Stimulated activated CD8-positive, alpha-beta memory T cell treated with anti-CD3 and anti-CD28 coated beads, Interleukin-7, amount 100 ng/mL, for 4 hours (primary cell): ENCODE results near the gene MAP1LC3B.

Experiments
- DNase-seq, 2 donors: peaks; one replicate each; pipeline ENCODE4 v3.0.0-alpha.2; 2020; ENCODE audit warnings: low read depth in 2 of 2

MAP1LC3B gene

GRCh38 chr16:87391950-87392820, at the start of gene MAP1LC3B:
Gene MAP1LC3B, plus strand, starts transcription at chr16:87392336. Its CDS starts 92 bp downstream, at chr16:87392428.
- peak; percentile 89 to 96 for DNase-seq

GRCh38 chr16:87342504-87342903, 49.6 kb upstream of the MAP1LC3B start:
- no peak for DNase-seq

- DNase-seq = no peak
Observed at GRCh38 chr16:87342978-87343752, 49.0 kb upstream of the MAP1LC3B start.

DNA sequence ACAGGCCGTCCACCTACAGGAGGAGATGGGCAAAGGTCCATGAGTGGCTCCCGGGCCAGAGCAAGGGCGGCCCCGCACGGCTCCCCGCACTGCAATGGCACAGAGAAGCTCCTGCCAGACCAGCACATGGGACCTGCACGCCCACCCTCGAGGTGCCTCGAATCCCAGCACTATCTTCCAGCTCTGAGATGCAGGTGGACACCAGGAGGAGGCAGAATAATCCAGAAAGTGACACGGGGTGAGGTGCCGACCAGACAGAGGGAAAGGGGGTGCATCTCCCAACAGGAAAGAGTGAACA, 48.4 kb upstream of the MAP1LC3B start:
- DNase-seq = no peak

DNA sequence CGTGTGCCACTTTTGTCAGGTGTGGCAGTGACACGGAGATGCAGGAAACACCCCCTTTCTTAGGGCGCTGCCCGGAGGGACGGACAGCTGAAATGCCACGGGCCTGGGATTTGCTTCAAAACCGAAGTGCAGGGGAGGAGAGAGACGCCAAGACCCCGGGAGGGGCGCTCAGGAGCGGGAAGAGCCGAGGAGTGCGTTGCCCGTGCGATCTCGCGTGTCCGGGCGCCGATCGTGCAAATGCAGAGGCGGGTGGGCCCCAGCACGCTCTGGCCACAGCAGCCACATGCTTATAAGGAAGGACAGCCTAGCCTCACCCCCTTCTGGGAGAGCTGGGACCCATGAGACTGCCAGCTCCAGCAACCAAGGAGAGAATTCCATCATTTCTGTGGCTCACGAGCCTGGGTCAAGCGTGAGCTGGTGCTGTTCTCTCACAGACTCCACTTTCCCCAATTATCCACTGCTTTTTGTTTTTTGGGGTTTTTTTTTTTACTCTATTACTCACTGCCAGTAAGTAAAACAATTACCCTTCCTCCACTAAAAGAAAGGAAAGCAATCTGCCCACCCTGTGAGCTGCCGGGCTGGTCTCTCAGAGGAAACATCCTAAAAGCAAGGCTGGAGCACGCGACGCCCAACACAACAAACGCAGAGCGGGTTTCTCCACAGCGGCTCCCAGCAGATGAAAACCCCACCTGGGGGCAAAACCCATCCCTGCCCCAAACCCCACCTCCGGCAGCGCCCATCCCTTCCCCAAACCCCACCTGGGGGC, 47.8 kb upstream of the MAP1LC3B start:
- DNase-seq = no peak

GRCh38 chr16:87344931-87345631, 47.1 kb upstream of the MAP1LC3B start:
- peak; percentile 24 to 53 for DNase-seq

- DNase-seq = no peak
Observed at GRCh38 chr16:87345726-87346424, 46.3 kb upstream of the MAP1LC3B start.

DNA sequence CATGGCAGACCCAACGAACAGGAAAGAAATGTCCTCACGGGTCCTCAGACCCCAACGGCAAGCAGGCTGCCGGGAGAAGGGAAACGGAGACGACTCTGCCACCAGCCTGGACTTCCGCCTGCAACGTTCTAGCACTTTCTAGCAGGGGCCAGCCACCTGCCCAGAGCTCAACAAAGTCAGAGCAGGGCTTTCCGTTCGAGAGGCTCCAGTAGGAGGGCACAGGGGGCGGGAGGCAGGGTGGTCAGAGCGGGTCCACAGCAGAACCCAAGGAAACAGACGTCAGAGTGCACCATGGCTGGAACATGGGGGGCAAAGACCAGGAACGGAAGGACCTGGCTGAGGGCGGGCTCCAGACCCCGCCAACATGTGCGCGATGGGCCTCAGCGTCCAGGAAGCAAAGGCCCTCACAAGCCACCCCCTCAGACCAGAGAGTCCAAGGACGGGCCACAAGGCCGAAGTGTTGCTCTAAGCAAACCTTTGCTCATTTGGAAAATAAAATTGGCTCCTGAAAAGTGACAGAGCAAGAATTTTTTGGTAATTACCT, 45.5 kb upstream of the MAP1LC3B start:
- no peak for DNase-seq

- DNase-seq = no peak
Observed at GRCh38 chr16:87347932-87348615, 44.1 kb upstream of the MAP1LC3B start.

GRCh38 chr16:87348616-87349157, 43.4 kb upstream of the MAP1LC3B start:
- no peak for DNase-seq

GRCh38 chr16:87350031-87350430, 42.1 kb upstream of the MAP1LC3B start:
- no peak for DNase-seq

GRCh38 chr16:87350681-87351319, 41.3 kb upstream of the MAP1LC3B start:
- no peak for DNase-seq

DNA sequence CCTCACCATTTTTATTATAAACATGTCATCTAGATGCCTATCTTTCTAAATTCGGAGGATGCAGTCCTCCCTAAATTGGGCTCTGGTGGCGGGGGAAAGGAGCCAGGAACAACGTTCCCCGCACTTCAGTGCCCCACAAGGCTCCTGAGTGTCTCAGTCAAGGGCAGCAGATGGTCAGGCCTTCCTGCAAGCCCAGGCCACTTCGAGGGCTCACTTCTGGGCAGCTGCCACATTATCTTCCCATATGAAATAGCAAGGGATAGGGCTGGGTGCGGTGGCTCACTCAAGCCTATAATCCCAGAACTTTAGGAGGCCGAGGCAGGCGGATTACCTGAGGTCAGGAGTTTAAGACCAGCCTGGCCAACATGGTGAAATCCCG, 40.8 kb upstream of the MAP1LC3B start:
- no peak for DNase-seq

DNA sequence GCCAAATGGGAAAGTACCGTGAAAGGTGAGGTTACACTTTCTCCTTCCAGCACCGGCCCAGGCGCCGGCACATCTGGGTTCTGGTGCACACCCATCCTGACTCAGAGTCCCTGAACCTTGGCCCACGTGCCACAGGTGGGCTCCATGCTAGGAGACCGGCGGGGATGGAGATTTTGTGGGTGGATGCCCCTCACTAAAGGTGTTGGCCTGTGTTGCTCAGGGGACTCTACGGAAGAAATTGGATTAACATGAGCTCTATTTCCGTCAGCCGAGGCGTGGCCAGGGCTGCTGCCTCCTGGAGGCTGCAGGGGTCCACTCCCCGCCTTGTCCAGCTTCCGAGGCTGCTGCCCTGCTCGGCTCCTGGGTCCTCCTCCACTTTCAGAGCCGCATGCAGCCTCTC, 39.3 kb upstream of the MAP1LC3B start:
- DNase-seq = no peak

DNA sequence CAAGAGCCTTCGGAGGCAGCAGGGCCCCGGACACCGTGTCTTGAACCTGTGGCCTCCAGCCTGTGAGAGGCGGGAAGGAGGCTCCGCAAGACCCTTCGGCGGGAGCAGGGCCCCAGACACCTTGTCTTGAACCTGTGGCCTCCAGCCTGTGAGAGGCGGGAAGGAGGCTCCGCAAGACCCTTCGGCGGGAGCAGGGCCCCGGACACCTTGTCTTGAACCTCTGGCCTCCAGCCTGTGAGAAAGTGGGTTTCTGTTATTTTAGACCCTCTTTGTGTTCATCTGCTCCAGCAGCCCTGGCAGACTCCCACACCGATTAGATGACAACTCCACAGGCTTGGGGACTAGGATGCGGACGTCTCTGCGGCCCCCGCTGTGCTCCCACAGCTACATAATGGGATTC, 38.5 kb upstream of the MAP1LC3B start:
- no peak for DNase-seq

DNA sequence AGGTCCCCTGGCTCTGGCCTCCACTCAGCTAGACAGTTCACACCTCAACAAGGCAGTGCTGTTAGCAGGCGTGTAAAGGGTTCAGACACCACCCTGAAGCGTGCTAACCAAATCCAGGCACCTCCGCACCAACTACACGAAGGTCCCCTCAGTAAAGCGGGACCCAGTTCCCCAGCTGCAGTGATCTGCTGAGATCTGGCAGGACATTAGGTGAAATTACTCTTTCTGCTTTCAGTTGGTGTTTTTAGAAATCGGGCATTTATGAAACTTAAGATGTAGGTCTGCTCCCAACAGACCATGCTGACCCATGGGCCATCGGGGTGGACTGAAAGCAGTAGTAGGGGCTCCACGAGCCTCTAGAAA, 35.7 kb upstream of the MAP1LC3B start:
- DNase-seq = no peak

GRCh38 chr16:87358250-87358649, 33.9 kb upstream of the MAP1LC3B start:
- no peak for DNase-seq

GRCh38 chr16:87358696-87359095, 33.4 kb upstream of the MAP1LC3B start:
- no peak for DNase-seq

DNA sequence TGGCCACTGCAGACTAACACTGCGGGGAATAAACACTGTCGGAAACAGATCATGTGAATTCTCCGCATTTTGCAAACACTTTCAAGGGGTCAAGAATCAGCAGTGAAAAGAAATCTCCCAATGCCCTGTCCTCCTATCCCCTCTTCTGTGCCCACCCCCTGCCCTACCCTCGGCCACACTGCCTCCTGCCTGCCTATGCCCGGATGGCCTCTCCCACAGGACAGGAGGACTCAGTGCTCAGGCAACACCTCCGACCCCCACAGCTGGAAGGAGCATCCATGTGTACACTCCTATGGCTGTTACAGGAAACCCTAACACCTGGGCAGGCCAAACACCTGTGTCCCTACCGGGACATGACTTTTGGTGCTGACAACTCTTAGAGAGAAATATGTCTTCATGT, 33.0 kb upstream of the MAP1LC3B start:
- DNase-seq = no peak
